Measurements from ENCODE around the gene CADM1. TPM values are rescaled to one million over a fixed set of nuclear protein-coding genes. Genes with fewer than 3 reads are reported as not detected.

CADM1 gene
- total RNA-seq, 1 experiment from 2014 or later = 1.1 TPM

DNA sequence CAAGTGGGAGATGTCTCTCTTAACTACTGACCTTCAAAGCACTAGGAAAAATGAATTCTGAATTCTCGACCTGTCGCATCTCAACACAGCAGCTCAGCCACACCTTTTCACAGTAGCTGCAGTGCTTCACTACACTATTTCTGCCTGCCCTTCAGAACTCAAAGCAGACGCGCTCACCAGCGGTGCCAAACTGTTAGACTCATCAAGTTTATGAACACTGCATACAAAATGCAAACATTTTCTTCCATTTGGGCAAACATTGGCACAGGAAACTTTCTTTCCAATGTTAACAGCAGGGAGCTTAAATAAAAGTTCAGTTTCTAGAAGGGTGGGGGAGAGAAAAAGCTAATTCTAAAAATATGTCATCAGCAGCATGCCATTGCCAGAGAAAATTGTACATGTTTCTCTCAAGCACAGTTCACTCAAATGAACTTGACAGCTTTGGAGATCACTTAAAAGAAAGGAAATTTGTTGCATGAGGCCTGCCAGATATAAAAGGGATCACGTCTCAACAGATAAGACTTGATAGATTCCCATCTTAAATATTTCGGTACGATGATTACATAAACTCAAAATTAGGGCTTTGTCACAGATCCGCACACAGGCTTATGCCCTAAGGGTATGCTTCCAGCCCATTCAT, 82.7 kb downstream of the CADM1 start:
- TF ChIP-seq EZH2 (IDR thresholded peaks at IDR 0.05; ENCODE audit: low read length, unreplicated experiment) (no peak), EZH2phosphoT487 (IDR thresholded peaks at IDR 0.05; ENCODE audit: borderline replicate concordance, low read length) (no peak)
- TF ChIP-seq, protein P1, sequence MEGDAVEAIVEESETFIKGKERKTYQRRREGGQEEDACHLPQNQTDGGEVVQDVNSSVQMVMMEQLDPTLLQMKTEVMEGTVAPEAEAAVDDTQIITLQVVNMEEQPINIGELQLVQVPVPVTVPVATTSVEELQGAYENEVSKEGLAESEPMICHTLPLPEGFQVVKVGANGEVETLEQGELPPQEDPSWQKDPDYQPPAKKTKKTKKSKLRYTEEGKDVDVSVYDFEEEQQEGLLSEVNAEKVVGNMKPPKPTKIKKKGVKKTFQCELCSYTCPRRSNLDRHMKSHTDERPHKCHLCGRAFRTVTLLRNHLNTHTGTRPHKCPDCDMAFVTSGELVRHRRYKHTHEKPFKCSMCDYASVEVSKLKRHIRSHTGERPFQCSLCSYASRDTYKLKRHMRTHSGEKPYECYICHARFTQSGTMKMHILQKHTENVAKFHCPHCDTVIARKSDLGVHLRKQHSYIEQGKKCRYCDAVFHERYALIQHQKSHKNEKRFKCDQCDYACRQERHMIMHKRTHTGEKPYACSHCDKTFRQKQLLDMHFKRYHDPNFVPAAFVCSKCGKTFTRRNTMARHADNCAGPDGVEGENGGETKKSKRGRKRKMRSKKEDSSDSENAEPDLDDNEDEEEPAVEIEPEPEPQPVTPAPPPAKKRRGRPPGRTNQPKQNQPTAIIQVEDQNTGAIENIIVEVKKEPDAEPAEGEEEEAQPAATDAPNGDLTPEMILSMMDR (conservative IDR thresholded peaks at IDR 0.05; ENCODE audit: low read depth, low read length) = no peak
- Histone ChIP-seq H3K4me3 (ENCODE audit: low read length) (no peak overlapping the region), H3K36me3 (ENCODE audit: low read depth, low read length) (no peaks in the 10 kb centered on the region), H3K4me1 (ENCODE audit: insufficient read depth, low read length) (no peaks in the 10 kb centered on the region), H3F3A (ENCODE audit: low read length, unreplicated experiment) (no peaks in the 10 kb centered on the region), H3K9me2 (replicated peaks; ENCODE audit: low read length) (no peaks in the 10 kb centered on the region), H3K9ac (ENCODE audit: low read length) (no peak overlapping the region), H4K20me1 (ENCODE audit: low read length) (no peaks in the 10 kb centered on the region), H3K4me2 (ENCODE audit: low read length) (no peak overlapping the region), H3K27ac (ENCODE audit: low read length) (no peak overlapping the region), H3K27me3 (ENCODE audit: low read length) (peaks cover 7% of the 10 kb centered on the region; the same call in 1 of the 2 replicates), H3K9me3 (ENCODE audit: low read length) (0 out of 2 replicates have a peak, but pooled peaks cover 7% of the 10 kb centered on the region), H2AFZ (ENCODE audit: low read length) (no peak overlapping the region), H3K79me2 (ENCODE audit: low read length) (no peaks in the 10 kb centered on the region)
- ChIA-PET CTCF (no interaction called here), POLR2A (ENCODE audit: unreplicated experiment) (no interaction called here)
- DNase-seq (no peak), ATAC-seq (no peak)
- intact Hi-C loops (cut with micrococcal nuclease) = no loop called here
- no TSS peak for BruUV-seq (replicated peaks)

DNA sequence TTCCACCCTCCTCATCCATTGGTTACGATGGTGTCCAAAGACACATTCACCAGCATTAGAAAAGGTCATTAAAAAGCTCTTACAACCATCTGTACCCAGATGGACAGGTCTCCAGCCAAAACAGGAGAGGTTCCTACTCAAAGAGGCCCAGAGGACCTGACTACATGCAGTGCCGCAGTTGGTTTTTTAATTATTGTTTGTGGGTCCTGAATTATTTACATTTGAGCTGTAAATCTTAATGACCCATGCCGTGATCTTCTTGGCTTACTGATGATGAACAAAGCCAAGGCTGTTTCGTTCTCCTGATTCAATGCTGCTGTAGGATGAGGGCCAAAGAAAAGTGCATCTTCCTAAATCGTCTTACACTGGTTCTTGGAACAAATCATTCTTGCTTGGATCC, 83.7 kb downstream of the CADM1 start:
- no peak overlapping the region for H3K4me3 ChIP-seq (ENCODE audit: low read length)
- ChIA-PET POLR2A (ENCODE audit: unreplicated experiment) (no interaction called here), CTCF (no interaction called here)
- peaks cover 7% of the 10 kb centered on the region; the same call in 1 of the 2 replicates for H3K27me3 ChIP-seq (ENCODE audit: low read length)
- no peaks in the 10 kb centered on the region for H3K4me1 ChIP-seq (ENCODE audit: insufficient read depth, low read length)
- H2AFZ ChIP-seq (ENCODE audit: low read length) = no peak overlapping the region
- no TSS peak for BruUV-seq (replicated peaks)
- intact Hi-C loops (cut with micrococcal nuclease) = no loop called here
- DNase-seq (no peak), ATAC-seq (no peak)
- no peak for TF ChIP-seq EZH2 (IDR thresholded peaks at IDR 0.05; ENCODE audit: low read length, unreplicated experiment)
- TF ChIP-seq, protein P1 (conservative IDR thresholded peaks at IDR 0.05; ENCODE audit: low read depth, low read length) = no peak
- H3K36me3 ChIP-seq (ENCODE audit: low read depth, low read length) = no peaks in the 10 kb centered on the region
- no peaks in the 10 kb centered on the region for H4K20me1 ChIP-seq (ENCODE audit: low read length)
- no peak overlapping the region for H3K27ac ChIP-seq (ENCODE audit: low read length)
- no peak overlapping the region for H3K9ac ChIP-seq (ENCODE audit: low read length)
- no peak overlapping the region for H3K4me2 ChIP-seq (ENCODE audit: low read length)
- no peaks in the 10 kb centered on the region for H3K79me2 ChIP-seq (ENCODE audit: low read length)
- H3K9me2 ChIP-seq (replicated peaks; ENCODE audit: low read length) = no peaks in the 10 kb centered on the region
- 0 out of 2 replicates have a peak, but pooled peaks cover 5% of the 10 kb centered on the region for H3K9me3 ChIP-seq (ENCODE audit: low read length)
- H3F3A ChIP-seq (ENCODE audit: low read length, unreplicated experiment) = no peaks in the 10 kb centered on the region

DNA sequence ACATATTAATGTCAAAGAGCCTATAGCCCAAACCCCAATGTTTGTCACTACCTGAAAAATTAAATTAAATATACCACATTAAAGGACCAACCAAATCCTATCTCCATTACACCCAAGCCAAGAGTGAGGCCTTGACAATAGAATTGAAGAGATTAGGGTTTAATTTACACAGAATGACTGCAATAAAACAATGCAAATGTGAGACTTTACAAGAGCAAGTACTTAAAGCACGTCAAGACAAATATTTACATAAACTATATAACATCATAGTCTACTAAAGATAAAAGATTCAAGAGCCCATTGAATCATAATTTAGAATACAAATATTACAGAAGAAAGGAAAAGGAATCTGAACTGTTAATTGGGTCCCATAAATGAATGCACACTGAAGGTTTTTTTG, 85.6 kb downstream of the CADM1 start:
- no peaks in the 10 kb centered on the region for H3K79me2 ChIP-seq (ENCODE audit: low read length)
- peaks cover 7% of the 10 kb centered on the region; the same call in 1 of the 2 replicates for H3K27me3 ChIP-seq (ENCODE audit: low read length)
- BruUV-seq (replicated peaks) = no TSS peak
- no peaks in the 10 kb centered on the region for H3K4me1 ChIP-seq (ENCODE audit: insufficient read depth, low read length)
- POLR2A ChIA-PET (ENCODE audit: unreplicated experiment) = no interaction called here
- no peak overlapping the region for H3K27ac ChIP-seq (ENCODE audit: low read length)
- no peaks in the 10 kb centered on the region for H4K20me1 ChIP-seq (ENCODE audit: low read length)
- intact Hi-C loops (cut with micrococcal nuclease) = no loop called here
- H3K9me2 ChIP-seq (replicated peaks; ENCODE audit: low read length) = no peaks in the 10 kb centered on the region
- ATAC-seq (no peak), DNase-seq (no peak)
- TF ChIP-seq, protein P1 (conservative IDR thresholded peaks at IDR 0.05; ENCODE audit: low read depth, low read length) = no peak
- no peak for TF ChIP-seq EZH2phosphoT487 (IDR thresholded peaks at IDR 0.05; ENCODE audit: borderline replicate concordance, low read length)
- TF ChIP-seq EZH2 (IDR thresholded peaks at IDR 0.05; ENCODE audit: low read length, unreplicated experiment) = no peak
- no peak overlapping the region for H3K4me3 ChIP-seq (ENCODE audit: low read length)
- no peaks in the 10 kb centered on the region for H3F3A ChIP-seq (ENCODE audit: low read length, unreplicated experiment)
- CTCF ChIA-PET = no interaction called here
- H3K9ac ChIP-seq (ENCODE audit: low read length) = no peak overlapping the region
- H2AFZ ChIP-seq (ENCODE audit: low read length) = no peak overlapping the region
- H3K36me3 ChIP-seq (ENCODE audit: low read depth, low read length) = no peaks in the 10 kb centered on the region
- H3K9me3 ChIP-seq (ENCODE audit: low read length) = no peaks in the 10 kb centered on the region
- no peak overlapping the region for H3K4me2 ChIP-seq (ENCODE audit: low read length)
